Liver (tissue), 9 donors: ENCODE measurements around the gene SDR39U1. TPM values are rescaled to one million over a fixed set of nuclear protein-coding genes. Genes with fewer than 3 reads are reported as not detected.

Experiments used
- DNase-seq: peaks from one replicate; pipeline ENCODE4 v3.0.0-alpha.2; 2017; ENCODE audit warnings: low spot score
- H3K27ac ChIP-seq, 2 donors: one replicate each; pipeline ENCODE4 v1.7.0; 2013; ENCODE audit warnings: inconsistent platforms in 2 of 2, low read length in 2 of 2, control low read depth in 1 of 2, low read depth in 1 of 2, mild to moderate bottlenecking in 1 of 2
- H3K27me3 ChIP-seq, 4 donors: one replicate each; pipeline versions ENCODE4 v1.6.1 to v1.7.0; 2013; ENCODE audit warnings: low read length in 3 of 4, inconsistent platforms in 1 of 4, mild to moderate bottlenecking in 1 of 4, moderate library complexity in 1 of 4; ENCODE audit not compliant: control insufficient read depth in 4 of 4, insufficient read depth in 4 of 4
- H3K36me3 ChIP-seq, 4 donors: one replicate each; pipeline versions ENCODE4 v1.6.1 to v1.7.0; 2013; ENCODE audit warnings: low read length in 3 of 4, mild to moderate bottlenecking in 3 of 4, low read depth in 1 of 4, moderate library complexity in 1 of 4; ENCODE audit not compliant: control insufficient read depth in 4 of 4, insufficient read depth in 3 of 4
- H3K4me1 ChIP-seq, 4 donors: one replicate each; pipeline versions ENCODE4 v1.6.1 to v1.7.0; 2013; ENCODE audit warnings: low read length in 3 of 4, mild to moderate bottlenecking in 3 of 4, moderate library complexity in 1 of 4; ENCODE audit not compliant: control insufficient read depth in 4 of 4, insufficient read depth in 4 of 4
- H3K4me3 ChIP-seq, 3 donors: one replicate each; pipeline versions ENCODE4 v1.6.1 to v1.7.0; 2013; ENCODE audit warnings: low read length in 3 of 3, control low read depth in 1 of 3, low read depth in 1 of 3, mild to moderate bottlenecking in 1 of 3
- H3K9ac ChIP-seq, 2 donors: one replicate each; pipeline ENCODE4 v1.7.0; 2013; ENCODE audit warnings: low read length in 2 of 2, mild to moderate bottlenecking in 2 of 2, moderate library complexity in 2 of 2, control low read depth in 1 of 2, low read depth in 1 of 2
- H3K9me3 ChIP-seq, 4 donors: one replicate each; pipeline versions ENCODE4 v1.6.1 to v1.7.0; 2013; ENCODE audit warnings: low read length in 3 of 4; ENCODE audit not compliant: control insufficient read depth in 4 of 4
- FOXA1 ChIP-seq: IDR thresholded peaks from 2 replicates; pipeline ENCODE4 v1.6.1; 2016; ENCODE audit warnings: antibody characterized with exemption
- HNF4G ChIP-seq: IDR thresholded peaks from 2 replicates; pipeline ENCODE4 v1.6.1; 2016; ENCODE audit warnings: antibody characterized with exemption
- JUND ChIP-seq, 2 donors: IDR thresholded peaks; 2 replicates each; pipeline ENCODE4 v1.6.1; 2016; ENCODE audit warnings: antibody characterized with exemption in 2 of 2
- RAD21 ChIP-seq, 2 donors: IDR thresholded peaks; 2 replicates each; pipeline ENCODE4 v1.6.1; 2016; ENCODE audit warnings: antibody characterized with exemption in 2 of 2, mild to moderate bottlenecking in 2 of 2
- YY1 ChIP-seq: IDR thresholded peaks from 2 replicates; pipeline ENCODE4 v1.6.1; 2016; ENCODE audit warnings: antibody characterized with exemption, mild to moderate bottlenecking
- WGBS: extraction: QIAGEN DNeasy Blood & Tissue Kit; methylation state at CpG from one replicate; pipeline ENCODE4 v1.1.7; 2013; 5-methylcytosine and 5-hydroxymethylcytosine counted together
- polyA plus RNA-seq, 2 donors: library from polyadenylated mRNA; stranded (reverse) in 1 of 2; unstranded in 1 of 2; fragments of 200-250 nt in 1 of 2; fragments of >200 nt in 1 of 2; fragmentation: Nextera tagmentation in 1 of 2; extraction: Ambion mirVana in 1 of 2; gene quantifications; one replicate each; pipeline versions ENCODE4 v1.2.1 to v1.2.3, GENCODE V29; 2013 to 2015
- total RNA-seq, 2 donors: library from RNA; depleted of rRNA; stranded (reverse); fragments of >200 nt; gene quantifications; one replicate each; pipeline ENCODE4 v1.2.3, GENCODE V29; 2014
- TF ChIP-seq, protein P1 (sequence below): fragments of 150-350 bp; IDR thresholded peaks from 2 replicates; pipeline ENCODE4 v1.5.1; 2017; ENCODE audit warnings: improper control_type of control experiment, low read depth, low read length; ENCODE audit not compliant: missing input control
- TF ChIP-seq, protein P2 (sequence below): IDR thresholded peaks from 2 replicates; pipeline ENCODE4 v1.6.1; 2016; ENCODE audit warnings: antibody characterized with exemption
- TF ChIP-seq, protein P3 (sequence below): IDR thresholded peaks from 2 replicates; pipeline ENCODE4 v1.6.1; 2016; ENCODE audit warnings: antibody characterized with exemption, mild to moderate bottlenecking
- donor health status: healthy.
- donor health status: healthy.
- donor health status: healthy.
- donor health status: healthy.
- donor health status: healthy.

The SDR39U1 gene
- total and polyA plus RNA-seq, 4 donors, result 10.8 to 50.4 (median 25.9) TPM

DNA sequence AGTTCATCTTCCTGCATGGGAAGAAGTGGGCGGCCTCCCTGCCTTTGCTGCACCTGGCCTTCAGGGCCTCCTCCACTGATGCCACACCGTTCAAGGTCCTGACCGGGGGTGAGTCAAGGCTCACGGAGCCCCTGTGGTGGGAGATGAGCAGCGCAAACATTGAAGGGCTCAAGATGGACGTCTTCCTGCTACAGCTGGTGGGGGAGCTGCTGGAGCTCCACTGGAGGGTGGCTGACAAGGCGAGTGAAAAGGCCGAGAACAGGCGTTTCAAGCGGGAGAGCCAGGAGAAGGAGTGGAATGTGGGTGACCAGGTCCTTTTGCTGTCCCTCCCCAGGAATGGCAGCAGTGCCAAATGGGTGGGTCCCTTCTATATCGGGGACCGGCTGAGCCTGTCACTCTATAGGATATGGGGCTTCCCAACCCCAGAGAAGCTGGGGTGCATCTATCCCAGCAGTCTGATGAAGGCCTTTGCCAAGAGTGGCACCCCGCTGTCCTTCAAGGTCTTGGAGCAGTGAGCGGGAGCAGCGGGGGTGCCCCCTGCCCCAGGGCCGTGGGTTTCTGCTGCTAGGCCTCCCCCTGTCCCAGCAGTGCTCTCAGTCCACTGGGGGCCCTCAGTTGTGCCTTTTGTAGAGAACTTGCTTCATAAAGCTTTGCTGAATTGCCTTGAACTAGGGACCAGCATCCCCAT, 25.5 kb downstream of the SDR39U1 start:
- no peak for DNase-seq
- Histone ChIP-seq H3K9me3 (no peaks in the 10 kb centered on the region), H3K27me3 (no peaks in the 10 kb centered on the region), H3K36me3 (peaks cover 0 to 9% (median 3%) of the 10 kb centered on the region in 4 donors), H3K4me3 (no peak overlapping the region), H3K4me1 (peaks cover 0 to 16% (median 7%) of the 10 kb centered on the region in 4 donors), H3K9ac (no peak overlapping the region), H3K27ac (no peak overlapping the region)
- WGBS, result 93% methylated on average over 16 of the region's 16 CpGs
- TF ChIP-seq, protein P1, sequence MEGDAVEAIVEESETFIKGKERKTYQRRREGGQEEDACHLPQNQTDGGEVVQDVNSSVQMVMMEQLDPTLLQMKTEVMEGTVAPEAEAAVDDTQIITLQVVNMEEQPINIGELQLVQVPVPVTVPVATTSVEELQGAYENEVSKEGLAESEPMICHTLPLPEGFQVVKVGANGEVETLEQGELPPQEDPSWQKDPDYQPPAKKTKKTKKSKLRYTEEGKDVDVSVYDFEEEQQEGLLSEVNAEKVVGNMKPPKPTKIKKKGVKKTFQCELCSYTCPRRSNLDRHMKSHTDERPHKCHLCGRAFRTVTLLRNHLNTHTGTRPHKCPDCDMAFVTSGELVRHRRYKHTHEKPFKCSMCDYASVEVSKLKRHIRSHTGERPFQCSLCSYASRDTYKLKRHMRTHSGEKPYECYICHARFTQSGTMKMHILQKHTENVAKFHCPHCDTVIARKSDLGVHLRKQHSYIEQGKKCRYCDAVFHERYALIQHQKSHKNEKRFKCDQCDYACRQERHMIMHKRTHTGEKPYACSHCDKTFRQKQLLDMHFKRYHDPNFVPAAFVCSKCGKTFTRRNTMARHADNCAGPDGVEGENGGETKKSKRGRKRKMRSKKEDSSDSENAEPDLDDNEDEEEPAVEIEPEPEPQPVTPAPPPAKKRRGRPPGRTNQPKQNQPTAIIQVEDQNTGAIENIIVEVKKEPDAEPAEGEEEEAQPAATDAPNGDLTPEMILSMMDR, result no peak
- TF ChIP-seq, protein P2, sequence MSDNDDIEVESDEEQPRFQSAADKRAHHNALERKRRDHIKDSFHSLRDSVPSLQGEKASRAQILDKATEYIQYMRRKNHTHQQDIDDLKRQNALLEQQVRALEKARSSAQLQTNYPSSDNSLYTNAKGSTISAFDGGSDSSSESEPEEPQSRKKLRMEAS, result no peak

DNA sequence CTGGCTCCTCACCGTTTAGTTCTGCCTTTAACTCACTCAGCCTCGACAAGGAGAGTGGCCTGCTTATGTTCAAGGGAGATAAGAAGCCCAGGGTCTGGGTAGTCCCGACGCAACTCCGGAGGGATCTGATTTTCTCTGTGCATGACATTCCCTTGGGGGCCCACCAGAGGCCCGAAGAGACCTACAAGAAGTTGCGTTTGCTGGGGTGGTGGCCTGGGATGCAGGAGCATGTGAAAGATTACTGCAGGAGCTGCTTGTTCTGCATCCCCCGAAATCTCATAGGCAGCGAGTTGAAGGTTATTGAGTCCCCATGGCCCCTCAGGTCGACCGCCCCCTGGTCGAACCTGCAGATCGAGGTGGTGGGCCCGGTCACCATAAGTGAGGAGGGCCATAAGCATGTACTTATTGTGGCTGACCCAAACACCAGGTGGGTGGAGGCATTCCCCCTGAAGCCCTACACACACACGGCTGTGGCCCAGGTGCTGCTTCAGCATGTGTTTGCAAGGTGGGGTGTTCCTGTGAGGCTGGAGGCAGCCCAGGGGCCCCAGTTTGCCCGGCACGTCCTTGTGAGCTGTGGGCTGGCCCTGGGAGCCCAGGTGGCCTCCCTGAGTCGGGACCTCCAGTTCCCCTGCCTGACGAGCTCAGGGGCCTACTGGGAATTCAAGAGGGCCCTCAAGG, 26.2 kb downstream of the SDR39U1 start:
- peaks cover 0 to 9% (median 3%) of the 10 kb centered on the region in 4 donors for H3K36me3 ChIP-seq
- no peaks in the 10 kb centered on the region for H3K27me3 ChIP-seq
- H3K4me1 ChIP-seq, result peaks cover 0 to 16% (median 7%) of the 10 kb centered on the region in 4 donors
- TF ChIP-seq JUND (IDR thresholded peaks at IDR 0.05), result no peak
- H3K27ac ChIP-seq, result no peak overlapping the region
- 88% methylated on average over 19 of the region's 19 CpGs for WGBS
- no peak overlapping the region for H3K4me3 ChIP-seq
- no peak for DNase-seq
- no peaks in the 10 kb centered on the region for H3K9me3 ChIP-seq
- no peak overlapping the region for H3K9ac ChIP-seq

DNA sequence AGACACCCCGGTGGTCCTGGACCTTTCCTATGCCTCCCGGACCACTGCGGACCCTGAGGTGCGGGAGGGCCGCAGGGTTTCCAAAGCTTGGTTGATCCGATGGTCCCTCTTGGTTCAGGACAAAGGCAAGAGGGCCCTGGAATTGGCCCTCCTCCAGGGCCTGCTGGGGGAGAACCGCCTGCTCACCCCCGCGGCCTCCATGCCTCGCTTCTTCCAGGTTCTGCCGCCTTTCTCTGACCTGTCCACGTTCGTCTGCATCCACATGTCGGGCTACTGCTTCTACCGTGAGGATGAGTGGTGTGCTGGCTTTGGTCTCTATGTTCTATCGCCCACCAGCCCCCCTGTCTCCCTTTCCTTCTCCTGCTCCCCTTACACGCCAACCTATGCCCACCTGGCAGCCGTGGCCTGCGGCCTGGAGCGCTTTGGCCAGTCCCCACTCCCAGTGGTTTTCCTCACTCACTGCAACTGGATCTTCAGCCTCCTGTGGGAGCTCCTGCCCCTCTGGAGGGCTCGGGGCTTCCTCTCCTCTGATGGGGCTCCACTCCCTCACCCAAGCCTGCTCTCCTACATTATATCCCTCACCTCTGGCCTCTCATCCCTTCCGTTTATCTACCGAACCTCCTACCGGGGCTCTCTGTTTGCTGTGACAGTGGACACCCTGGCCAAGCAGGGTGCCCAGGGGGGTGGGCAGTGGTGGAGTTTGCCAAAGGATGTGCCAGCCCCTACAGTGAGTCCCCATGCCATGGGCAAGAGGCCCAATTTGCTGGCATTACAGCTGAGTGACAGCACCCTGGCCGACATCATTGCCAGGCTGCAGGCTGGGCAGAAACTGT, 26.9 kb downstream of the SDR39U1 start:
- no peaks in the 10 kb centered on the region for H3K27me3 ChIP-seq
- TF ChIP-seq RAD21 (IDR thresholded peaks at IDR 0.05) (no peak), FOXA1 (no peak), YY1 (no peak), HNF4G (no peak)
- TF ChIP-seq, protein P3, sequence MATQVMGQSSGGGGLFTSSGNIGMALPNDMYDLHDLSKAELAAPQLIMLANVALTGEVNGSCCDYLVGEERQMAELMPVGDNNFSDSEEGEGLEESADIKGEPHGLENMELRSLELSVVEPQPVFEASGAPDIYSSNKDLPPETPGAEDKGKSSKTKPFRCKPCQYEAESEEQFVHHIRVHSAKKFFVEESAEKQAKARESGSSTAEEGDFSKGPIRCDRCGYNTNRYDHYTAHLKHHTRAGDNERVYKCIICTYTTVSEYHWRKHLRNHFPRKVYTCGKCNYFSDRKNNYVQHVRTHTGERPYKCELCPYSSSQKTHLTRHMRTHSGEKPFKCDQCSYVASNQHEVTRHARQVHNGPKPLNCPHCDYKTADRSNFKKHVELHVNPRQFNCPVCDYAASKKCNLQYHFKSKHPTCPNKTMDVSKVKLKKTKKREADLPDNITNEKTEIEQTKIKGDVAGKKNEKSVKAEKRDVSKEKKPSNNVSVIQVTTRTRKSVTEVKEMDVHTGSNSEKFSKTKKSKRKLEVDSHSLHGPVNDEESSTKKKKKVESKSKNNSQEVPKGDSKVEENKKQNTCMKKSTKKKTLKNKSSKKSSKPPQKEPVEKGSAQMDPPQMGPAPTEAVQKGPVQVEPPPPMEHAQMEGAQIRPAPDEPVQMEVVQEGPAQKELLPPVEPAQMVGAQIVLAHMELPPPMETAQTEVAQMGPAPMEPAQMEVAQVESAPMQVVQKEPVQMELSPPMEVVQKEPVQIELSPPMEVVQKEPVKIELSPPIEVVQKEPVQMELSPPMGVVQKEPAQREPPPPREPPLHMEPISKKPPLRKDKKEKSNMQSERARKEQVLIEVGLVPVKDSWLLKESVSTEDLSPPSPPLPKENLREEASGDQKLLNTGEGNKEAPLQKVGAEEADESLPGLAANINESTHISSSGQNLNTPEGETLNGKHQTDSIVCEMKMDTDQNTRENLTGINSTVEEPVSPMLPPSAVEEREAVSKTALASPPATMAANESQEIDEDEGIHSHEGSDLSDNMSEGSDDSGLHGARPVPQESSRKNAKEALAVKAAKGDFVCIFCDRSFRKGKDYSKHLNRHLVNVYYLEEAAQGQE, result no peak
- TF ChIP-seq, protein P1, result no peak
- no peak overlapping the region for H3K9ac ChIP-seq
- peaks cover 0 to 16% (median 7%) of the 10 kb centered on the region in 4 donors for H3K4me1 ChIP-seq
- H3K4me3 ChIP-seq, result no peak overlapping the region
- H3K9me3 ChIP-seq, result no peaks in the 10 kb centered on the region
- no peak overlapping the region for H3K27ac ChIP-seq
- WGBS, result 93% methylated on average over 25 of the region's 25 CpGs
- peaks cover 0 to 9% (median 3%) of the 10 kb centered on the region in 4 donors for H3K36me3 ChIP-seq
- DNase-seq, result no peak
